Transverse colon (tissue), 3 donors: ENCODE data around the gene STEAP2.

Experiments used
- POLR2A ChIP-seq: fragments of 450-650 bp; IDR thresholded peaks from one replicate; pipeline ENCODE4 v1.6.1; 2016; ENCODE audit warnings: antibody characterized with exemption, mild to moderate bottlenecking, moderate library complexity
- TF ChIP-seq, protein P1 (sequence below), 5 experiments: fragments of 200-600 bp in 3 of 5; fragments of 450-650 bp in 2 of 5; sonication (generic) in 3 of 5; IDR thresholded peaks; 1 replicate in 2 of 5; 2 replicates in 3 of 5; pipeline ENCODE4 v1.5.1; 2016 to 2017; ENCODE audit warnings: antibody characterized with exemption in 5 of 5, inconsistent platforms in 3 of 5, mild to moderate bottlenecking in 2 of 5, moderate library complexity in 1 of 5

DNA sequence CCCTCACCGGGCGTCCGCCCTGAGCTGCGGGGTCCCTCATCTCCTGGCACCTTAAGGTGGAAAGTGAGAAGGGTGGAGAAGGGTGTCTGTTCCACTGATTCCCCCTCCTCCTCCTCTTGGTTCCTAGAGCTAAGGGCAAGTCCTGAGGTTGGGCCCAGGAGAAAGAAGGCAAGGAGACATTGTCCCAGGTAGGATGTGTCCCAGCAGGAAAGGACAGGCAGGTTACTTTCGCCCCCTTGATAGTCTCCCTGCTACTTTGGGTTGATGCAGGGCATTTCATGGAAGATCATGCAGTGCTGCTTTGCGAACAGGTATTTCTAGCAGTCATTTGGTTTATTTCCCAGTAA is 582 bp downstream of the STEAP2 start:
- TF ChIP-seq POLR2A, result no peak
- TF ChIP-seq, protein P1, sequence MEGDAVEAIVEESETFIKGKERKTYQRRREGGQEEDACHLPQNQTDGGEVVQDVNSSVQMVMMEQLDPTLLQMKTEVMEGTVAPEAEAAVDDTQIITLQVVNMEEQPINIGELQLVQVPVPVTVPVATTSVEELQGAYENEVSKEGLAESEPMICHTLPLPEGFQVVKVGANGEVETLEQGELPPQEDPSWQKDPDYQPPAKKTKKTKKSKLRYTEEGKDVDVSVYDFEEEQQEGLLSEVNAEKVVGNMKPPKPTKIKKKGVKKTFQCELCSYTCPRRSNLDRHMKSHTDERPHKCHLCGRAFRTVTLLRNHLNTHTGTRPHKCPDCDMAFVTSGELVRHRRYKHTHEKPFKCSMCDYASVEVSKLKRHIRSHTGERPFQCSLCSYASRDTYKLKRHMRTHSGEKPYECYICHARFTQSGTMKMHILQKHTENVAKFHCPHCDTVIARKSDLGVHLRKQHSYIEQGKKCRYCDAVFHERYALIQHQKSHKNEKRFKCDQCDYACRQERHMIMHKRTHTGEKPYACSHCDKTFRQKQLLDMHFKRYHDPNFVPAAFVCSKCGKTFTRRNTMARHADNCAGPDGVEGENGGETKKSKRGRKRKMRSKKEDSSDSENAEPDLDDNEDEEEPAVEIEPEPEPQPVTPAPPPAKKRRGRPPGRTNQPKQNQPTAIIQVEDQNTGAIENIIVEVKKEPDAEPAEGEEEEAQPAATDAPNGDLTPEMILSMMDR (IDR thresholded peaks at IDR 0.05), result no peak
